Stimulated activated CD8-positive, alpha-beta memory T cell treated with anti-CD3 and anti-CD28 coated beads, Interleukin-15, amount 100 ng/mL, for 4 hours (primary cell): ENCODE measurements around the gene PPT1.
"Not testable (repeated sequence)": the region's sequence is repeated elsewhere in the genome, so short reads cannot be mapped to it uniquely, and the experiment has no call there.

ENCODE experiments used
- DNase-seq, 2 donors: peaks; one replicate each; pipeline ENCODE4 v3.0.0-alpha.2; 2020; ENCODE audit warnings: low read depth in 2 of 2

The PPT1 gene

GRCh38 chr1:40057310-40058030 lies 39.6 kb downstream of the PPT1 start:
- no peak for DNase-seq

- no peak for DNase-seq
Measured at GRCh38 chr1:40056519-40057309, 40.3 kb downstream of the PPT1 start.

- DNase-seq, result no peak
Measured at GRCh38 chr1:40053138-40053887, 43.7 kb downstream of the PPT1 start.

DNA sequence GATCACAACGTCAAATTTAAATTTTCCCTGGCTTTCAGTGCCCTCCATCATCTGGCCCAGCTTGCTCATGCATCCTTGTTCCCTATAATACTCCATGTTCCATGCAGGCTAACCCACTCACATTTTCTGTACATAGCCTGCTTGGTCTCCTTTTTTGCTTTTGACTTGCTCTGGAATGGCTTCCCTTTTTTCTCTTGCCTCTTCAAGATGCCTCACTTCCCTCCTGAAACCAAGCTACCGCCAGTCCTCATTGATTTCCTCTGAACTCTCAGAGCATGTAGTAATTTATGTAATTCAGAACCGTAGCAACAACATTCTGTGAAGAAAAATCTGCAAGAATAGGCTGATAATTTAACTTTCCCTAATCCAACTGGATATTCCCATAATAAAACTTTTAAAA lies 46.2 kb downstream of the PPT1 start:
- no peak for DNase-seq

DNA sequence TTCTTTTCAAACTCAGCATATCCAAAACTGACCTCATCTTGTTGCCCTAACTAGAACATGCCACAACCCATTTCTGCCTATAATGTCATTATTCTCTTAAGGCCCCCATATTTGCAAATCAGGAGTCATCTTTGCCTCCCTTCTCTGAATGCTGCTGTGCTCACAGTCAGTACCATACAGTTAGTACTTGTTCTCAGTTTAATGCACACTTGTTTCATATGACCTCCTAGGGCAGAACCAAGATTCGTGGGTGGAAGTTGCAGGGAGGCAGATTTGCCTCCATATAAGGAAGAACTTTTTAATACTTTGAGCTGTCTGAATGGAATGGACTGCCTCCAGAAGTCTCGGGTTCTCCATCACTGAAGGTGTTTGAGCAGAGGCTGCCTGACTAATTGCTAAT lies 47.3 kb downstream of the PPT1 start:
- DNase-seq, result no peak

DNA sequence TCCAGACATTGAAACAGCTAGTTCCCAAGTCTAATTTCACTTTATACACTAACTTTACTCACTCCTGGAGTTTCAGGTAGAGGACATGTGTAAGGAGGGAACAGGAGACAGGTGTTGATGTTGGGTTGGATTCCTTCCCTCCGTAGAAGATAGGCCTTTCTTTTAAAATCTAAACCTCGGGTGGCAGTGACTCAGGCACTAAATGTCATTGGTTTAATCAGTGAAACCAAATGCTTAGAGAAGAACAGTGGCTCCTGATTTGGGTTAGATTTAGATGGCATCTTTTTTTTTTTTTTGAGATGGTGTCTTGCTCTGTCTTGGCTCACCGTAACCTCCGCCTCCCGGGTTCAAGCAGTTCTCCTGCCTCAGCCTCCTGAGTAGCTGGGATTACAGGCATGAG lies 49.3 kb downstream of the PPT1 start:
- no peak for DNase-seq

- no peak for DNase-seq
Measured at GRCh38 chr1:40047276-40047675, 49.8 kb downstream of the PPT1 start.

- no peak for DNase-seq
Measured at GRCh38 chr1:40045766-40046165, 51.3 kb downstream of the PPT1 start.

GRCh38 chr1:40045182-40045581 lies 51.9 kb downstream of the PPT1 start:
- no peak for DNase-seq

GRCh38 chr1:40044110-40044509 lies 52.9 kb downstream of the PPT1 start:
- no peak for DNase-seq

- DNase-seq, result no peak
Measured at GRCh38 chr1:40042341-40042740, 54.7 kb downstream of the PPT1 start.

DNA sequence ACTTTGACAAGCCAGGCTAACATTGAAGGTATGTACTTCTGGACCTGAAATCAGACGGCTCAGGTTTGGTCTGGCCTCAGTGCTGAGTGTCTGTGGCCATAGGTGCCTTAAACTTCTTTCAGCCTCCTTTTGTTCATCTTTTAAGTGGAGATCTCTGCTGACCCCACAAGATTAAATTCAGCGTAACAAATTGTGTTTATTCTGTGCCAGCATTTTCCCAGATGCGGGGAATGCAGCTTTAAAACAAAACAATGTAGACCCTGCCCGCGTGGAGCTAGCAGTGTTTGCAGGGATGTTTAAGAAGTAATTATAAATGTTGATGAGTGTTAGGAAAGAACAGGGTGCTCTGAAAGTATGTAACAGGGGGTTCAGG lies 55.6 kb downstream of the PPT1 start:
- no peak for DNase-seq

GRCh38 chr1:40040511-40041465 lies 56.3 kb downstream of the PPT1 start, which contains the start of gene CAP1:
TSS of gene CAP1 (plus strand) at chr1:40040729. CDS start at chr1:40059347, 18,618 bp downstream.
- peak; percentile 99 to 100 for DNase-seq

DNA sequence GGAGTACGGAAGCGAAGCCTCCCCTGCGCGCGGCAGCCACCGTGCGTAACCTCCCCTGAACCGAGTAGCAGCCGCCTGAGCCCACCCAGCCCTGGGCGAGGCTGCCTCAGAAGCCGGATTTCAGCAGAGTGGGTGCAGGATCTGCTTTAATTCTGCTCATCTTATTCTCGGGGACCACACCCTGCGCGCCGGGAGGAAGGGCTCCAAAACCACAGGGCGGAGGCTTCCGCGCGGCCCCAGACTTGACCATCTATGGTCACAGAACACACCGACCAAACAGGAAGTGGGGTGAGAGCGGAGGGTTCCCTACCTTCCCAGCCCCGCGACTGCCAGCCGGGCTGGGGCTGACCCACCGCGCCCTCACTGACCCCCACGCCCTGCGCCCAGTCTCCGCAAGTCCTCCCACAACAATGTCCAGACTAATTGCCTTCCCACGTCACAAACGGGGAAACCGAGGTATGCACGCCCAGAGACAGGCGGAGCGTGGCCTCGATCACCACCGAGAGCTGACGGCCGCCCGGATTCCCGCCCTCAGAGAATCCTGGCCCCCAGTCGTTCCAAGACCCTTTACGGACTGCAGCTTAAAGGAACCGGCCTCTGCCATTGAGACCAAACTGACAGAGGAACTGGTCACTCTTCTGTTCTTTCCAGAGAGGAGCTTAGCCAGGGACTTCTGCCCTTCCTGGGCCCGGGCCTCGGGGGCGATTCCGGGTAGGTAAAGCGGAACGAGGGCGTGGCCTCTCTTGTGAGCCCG lies 57.1 kb downstream of the PPT1 start:
- peak; percentile 32 to 42 for DNase-seq

- DNase-seq, result peak in 1 of 2 donors; percentile 17
Measured at GRCh38 chr1:40039245-40039756, 57.8 kb downstream of the PPT1 start.

DNA sequence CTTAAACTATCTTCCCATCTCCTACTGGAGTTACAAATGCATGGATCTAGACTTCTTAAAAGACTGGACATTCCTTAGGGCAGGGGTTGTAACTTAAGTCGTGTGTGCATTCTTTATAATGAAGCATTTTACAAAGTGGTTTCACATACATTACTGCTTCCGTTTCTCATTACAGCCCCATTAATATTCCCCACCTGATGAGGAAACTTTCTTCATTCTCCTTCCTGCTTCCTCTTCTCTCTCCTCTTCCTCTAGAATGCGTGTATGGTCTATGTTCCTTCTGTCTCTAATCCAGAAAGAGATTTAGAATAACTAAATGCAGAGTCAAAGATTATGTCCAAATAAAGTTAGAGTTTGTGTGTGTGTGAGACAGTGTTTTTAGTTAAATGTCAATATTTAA lies 58.4 kb downstream of the PPT1 start:
- DNase-seq, result no peak

GRCh38 chr1:40037254-40037653 lies 59.8 kb downstream of the PPT1 start:
- DNase-seq, result not testable (repeated sequence)

GRCh38 chr1:40036574-40036973 lies 60.5 kb downstream of the PPT1 start:
- no peak for DNase-seq

DNA sequence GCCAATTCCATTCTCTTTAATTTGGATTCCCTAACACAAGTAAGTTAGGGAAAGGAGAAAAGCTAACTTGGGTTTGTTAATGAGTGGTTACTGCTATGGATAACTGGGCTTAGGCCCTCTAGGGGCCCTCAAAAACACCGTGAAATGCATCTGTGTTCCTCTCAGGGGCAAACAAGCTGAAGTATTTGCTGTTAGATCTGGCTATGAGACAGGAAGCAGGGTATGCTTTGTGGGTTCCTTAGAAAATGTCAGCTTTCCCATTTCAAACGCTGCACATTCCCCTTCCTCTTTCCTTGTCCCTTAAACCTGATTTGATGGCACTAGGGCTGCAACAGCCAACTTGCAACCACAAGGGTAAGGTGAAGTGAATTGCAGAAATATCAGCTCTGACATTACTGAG lies 62.2 kb downstream of the PPT1 start:
- DNase-seq, result no peak

DNA sequence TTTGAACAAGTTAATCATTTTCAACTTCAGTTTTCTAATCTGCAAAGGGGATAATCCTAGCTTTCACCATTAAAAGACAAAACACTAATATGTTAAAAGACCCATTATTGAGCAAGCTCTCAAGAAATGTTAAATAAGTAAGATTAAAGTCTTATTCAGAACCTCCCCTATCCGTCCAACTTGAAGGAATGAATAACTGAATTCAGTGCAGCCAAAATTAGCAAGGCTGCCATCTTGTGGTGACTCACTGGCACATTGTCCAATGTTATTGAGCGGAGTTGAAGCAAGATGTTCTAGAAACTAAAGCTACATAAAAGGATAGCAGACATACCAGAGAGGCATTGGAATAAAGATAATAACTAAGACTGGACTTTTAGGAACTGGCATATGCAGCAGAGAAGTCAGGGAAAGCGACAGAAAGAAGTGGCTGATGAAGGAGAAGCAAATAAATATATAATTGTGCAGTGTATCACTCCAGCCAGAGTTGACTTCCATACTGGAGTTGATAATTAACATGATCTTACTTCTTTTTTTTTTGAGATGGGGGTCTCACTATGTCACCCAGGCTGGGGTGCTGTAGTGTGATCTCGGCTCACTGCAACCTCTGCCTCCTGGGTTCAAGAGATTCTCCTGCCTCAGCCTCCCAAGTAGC lies 64.7 kb downstream of the PPT1 start:
- peak in 1 of 2 donors; percentile 32 for DNase-seq
